GF-D8 (cell line): ENCODE data around the gene CCN6.

Experiments
- DNase-seq: peaks from one replicate; lab custom pipeline; 2025; lab: John Stamatoyannopoulos, UW

Gene CCN6

DNA sequence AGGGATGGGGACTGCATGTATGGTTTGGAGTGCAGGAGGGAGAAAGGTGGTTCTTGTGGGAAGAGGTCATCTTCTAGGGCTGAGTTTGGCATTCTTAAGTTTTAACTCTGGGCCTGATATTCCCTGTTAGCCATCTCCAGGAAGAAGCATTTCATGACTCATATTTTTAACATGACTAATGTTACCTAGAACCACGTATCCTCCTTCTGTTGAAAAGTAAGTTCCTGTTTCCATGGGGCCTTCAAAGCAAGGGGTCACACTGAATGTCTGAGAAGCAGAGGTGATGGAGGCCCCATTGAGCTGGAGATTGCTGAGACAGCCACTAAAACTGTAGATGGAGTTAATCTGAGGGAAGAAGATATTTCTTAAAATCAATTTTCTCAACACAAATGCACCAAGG is 63.6 kb downstream of the CCN6 start:
- DNase-seq = no peak

DNA sequence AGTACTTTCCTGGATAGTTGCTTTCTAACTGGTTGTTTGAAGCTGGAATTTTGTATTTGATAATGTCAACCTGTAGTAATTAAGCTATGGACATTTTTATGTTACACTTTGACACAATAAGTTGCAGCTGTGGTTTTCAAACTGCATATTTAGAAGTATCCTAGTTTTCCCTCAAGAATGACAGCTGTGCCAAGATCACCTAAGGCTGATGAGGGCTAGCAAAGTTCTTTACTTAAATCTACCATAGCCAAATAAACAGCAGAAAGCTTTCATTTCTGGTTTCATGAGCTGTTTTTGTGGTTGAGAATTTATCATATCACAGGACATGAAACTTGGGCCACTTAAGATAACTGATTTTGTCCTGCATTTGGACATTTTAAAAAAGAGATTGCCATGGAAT is 64.1 kb downstream of the CCN6 start:
- DNase-seq = no peak
